ENCODE data around the gene BEND7.
"Not testable (repeated sequence)": the region's sequence is repeated elsewhere in the genome, so short reads cannot be mapped to it uniquely, and the experiment has no call there.

The BEND7 gene

DNA sequence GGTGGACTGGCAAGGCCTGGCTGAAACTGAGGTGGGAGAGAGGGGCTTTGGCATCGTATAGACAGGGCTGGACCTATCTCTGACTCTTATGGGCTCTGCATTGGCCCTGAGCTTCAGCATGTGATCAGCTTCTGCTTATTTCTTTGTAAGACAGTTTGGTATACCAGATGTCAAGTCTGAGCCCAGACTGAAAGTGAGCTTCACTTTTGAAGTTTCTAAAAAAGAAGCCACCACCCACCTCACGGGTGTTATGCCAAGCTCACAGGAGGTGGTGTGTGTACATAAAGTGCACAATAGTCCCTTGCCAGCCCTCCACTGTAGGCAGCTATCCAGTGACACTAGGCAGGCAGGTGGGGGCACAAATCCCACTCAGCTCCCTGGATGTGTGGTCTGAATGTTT, 112.1 kb downstream of the BEND7 start:
- DNase-seq = no peak

DNA sequence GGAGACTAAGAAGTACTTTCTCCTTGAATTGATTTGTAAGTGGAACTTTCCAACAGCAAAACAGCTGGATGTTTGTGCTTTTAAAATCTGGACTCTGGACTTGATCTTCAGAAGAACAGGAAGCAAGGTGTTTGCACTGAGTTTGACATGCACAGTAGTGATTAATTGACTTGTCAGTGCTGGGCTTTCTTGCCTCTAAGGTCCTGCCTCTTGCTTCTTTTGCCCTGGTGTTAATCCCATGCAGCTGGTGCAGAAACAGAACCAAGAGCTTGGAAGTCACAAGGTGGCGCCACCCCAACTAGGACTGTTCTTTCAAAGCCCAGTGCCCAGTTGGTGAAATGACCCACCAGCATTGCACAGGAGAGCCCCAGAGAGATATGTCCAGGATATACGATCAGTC, 114.0 kb downstream of the BEND7 start:
- DNase-seq = peak; percentile 18

GRCh38 chr10:13414137-13414536, 114.7 kb downstream of the BEND7 start:
- DNase-seq = no peak

GRCh38 chr10:13412894-13413293, 115.9 kb downstream of the BEND7 start:
- DNase-seq = no peak

- DNase-seq = no peak
Measured at GRCh38 chr10:13404791-13405190, 124.0 kb downstream of the BEND7 start.

GRCh38 chr10:13404305-13404759, 124.5 kb downstream of the BEND7 start:
- no peak for DNase-seq

DNA sequence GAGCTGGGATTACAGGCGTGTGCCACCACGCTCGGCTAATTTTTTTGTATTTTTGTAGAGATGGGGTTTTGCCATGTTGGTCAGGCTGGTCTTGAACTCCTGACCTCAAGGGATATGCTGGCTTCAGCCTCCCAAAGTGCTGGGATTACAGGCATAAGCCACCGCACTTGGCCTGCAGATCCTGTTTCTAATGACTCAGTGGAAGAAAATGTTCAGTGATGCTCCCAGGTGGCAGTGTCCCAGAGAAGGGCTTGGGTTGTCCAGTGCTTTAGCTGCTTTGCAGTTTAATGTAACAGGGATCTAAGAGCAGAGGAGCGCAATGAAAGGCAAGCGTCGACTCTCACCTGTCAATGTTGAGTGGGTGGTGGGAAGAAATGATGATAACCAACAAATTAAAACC, 125.4 kb downstream of the BEND7 start:
- not testable (repeated sequence) for DNase-seq

GRCh38 chr10:13402021-13402420, 126.8 kb downstream of the BEND7 start:
- DNase-seq = no peak

DNA sequence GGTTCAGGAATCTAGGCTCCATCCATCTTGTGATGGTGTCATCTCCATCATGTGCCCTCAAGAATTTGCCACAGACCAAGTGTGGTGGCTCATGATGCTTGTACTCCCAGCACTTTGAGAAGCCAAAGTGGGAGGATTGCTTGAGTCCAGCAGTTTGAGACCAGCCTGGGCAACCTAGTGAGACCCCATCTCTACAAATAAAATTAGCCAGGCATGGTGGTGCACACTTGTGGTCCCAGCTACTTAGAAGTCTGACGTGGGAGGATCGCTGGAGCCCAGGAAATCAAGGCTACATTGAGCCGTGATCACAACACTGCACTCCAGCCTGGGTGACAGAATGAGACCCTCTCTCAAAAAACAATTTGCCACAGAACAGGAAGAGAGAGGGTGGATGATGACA, 127.7 kb downstream of the BEND7 start:
- no peak for DNase-seq

GRCh38 chr10:13400196-13400965, 128.4 kb downstream of the BEND7 start:
- no peak for DNase-seq

DNA sequence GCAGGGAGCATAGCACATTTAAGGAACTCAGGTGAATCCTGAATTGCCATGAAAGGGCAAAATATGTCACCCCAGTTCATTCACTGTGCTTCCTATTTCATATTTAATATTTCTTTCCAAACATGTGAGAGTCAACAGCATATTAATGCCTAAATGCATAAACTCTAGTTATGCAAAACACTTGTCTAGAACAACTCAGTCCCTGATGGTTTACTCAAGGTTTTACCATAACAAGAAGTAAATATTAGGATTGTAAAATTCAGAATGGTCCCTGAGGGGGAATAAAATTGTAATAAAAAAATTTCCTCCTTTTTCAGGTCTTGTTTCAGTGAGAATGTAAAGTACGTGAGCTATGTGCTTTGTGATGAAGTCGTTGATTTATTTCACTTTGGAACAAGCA, 129.1 kb downstream of the BEND7 start:
- no peak for DNase-seq

DNA sequence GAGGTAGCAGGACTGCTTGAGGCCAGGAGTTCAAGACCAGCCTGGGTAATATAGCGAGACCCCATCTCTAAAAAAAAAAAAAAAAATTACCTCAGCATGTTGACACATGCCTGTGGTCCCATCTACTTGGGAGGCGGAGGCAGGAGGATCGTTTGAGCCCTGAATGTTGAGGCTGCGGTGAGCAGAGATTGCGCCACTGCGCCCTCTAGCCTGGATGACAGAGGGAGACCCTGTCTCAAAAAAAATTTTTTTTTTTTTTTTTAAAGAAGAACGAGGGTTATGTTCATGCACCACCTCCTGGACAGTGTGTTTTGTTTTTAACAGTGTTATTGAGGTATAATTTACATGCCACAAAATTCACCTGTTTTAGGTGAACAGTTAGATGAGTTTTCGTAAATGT, 129.6 kb downstream of the BEND7 start:
- DNase-seq = no peak

DNA sequence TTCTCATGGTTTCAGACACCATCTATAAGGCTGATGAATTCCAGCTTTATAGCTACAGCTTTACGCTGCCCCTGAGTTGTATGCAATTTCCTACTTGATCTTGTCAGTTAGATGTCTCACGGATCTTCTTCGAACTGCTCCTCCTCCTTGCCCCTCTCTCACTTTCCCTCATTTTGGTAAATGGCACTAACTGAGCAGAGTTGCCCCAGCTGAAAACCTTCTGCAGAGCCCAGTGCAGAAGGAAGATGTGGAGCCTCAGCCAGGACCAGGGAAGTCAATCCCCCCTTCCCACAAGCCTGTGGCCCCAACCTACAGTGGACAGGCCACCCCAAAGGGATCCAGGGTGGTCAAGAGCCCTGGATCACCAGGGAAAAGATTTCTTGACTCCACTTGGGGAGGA, 131.8 kb downstream of the BEND7 start:
- DNase-seq = no peak

DNA sequence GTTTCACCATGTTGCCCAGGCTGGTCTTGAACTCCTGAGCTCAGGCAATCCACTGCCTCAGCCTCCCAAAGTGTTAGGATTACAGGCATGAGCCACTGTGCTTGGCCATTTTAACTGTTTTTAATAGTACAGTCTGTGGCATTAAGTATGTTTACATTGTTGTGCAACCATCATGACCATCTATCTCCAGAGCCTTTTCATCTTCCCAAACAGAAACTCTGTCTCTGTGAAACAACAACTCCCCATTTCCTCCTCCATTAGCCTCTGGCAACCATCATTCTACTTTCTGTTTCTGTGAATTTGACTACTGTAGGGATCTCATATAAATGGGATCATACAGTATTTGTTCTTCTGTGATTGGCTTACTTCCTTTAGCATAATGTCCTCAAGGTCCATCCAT, 132.4 kb downstream of the BEND7 start:
- DNase-seq = no peak

DNA sequence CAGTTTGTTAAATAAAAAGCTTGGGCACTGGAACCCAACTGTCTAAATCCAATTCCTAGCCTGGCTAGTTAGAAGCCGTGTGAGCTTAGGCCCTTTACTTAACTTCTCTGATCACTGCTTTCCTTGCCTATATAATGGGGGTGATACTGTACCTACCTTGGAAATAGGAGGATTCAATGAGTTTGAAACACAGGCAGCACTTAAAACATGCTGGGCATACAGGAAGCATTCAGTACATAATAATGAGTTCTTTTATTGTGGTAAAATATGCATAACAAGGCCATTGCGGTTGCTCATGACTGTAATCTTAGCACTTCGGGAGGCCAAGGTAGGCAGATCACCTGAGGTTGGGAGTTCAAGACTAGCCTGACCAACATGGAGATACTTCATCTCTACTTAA, 133.3 kb downstream of the BEND7 start:
- no peak for DNase-seq

GRCh38 chr10:13393640-13394039, 135.2 kb downstream of the BEND7 start:
- DNase-seq = no peak

- no peak for DNase-seq
Measured at GRCh38 chr10:13392701-13393100, 136.1 kb downstream of the BEND7 start.

Measured in RPMI8226 (cell line).